Loucy (cell line): ENCODE results near the gene NOTCH2.
"Not testable (repeated sequence)": the region's sequence is repeated elsewhere in the genome, so short reads cannot be mapped to it uniquely, and the experiment has no call there.

Experiments
- H2AFZ ChIP-seq: fragments of 200-600 bp; sonication (generic); 2 replicates; pipeline ENCODE4 v1.6.0; 2016; ENCODE audit warnings: antibody characterized with exemption, mild to moderate bottlenecking, low read length, moderate library complexity
- H3F3A ChIP-seq: fragments of 200-600 bp; 2 replicates; pipeline ENCODE4 v1.6.0; 2016; ENCODE audit warnings: antibody characterized with exemption, low read depth, mild to moderate bottlenecking
- H3K27me3 ChIP-seq: fragments of 200-600 bp; sonication (generic); 2 replicates; pipeline ENCODE4 v1.6.1; 2014; ENCODE audit warnings: low read length, mild to moderate bottlenecking; ENCODE audit not compliant: insufficient read depth, poor library complexity, severe bottlenecking
- H3K36me3 ChIP-seq: fragments of 200-600 bp; sonication (generic); 2 replicates; pipeline ENCODE4 v1.6.1; 2016; ENCODE audit warnings: low read length; ENCODE audit not compliant: insufficient read depth
- H3K4me1 ChIP-seq: fragments of 200-600 bp; sonication (generic); 2 replicates; pipeline ENCODE4 v1.5.1; 2014; ENCODE audit warnings: low read length, mild to moderate bottlenecking; ENCODE audit not compliant: insufficient read depth, poor library complexity, severe bottlenecking
- H3K4me2 ChIP-seq: fragments of 200-600 bp; sonication (generic); 2 replicates; pipeline ENCODE4 v1.6.0; 2014; ENCODE audit warnings: antibody characterized with exemption, low read length, low read depth, mild to moderate bottlenecking; ENCODE audit not compliant: poor library complexity, severe bottlenecking
- H3K4me3 ChIP-seq: fragments of 200-600 bp; sonication (generic); 2 replicates; pipeline ENCODE4 v1.5.1; 2014; ENCODE audit warnings: low read length, mild to moderate bottlenecking, mixed read lengths; ENCODE audit not compliant: poor library complexity, severe bottlenecking
- H3K79me2 ChIP-seq: fragments of 200-600 bp; sonication (generic); 2 replicates; pipeline ENCODE4 v1.6.1; 2014; ENCODE audit warnings: low read length; ENCODE audit not compliant: insufficient read depth
- H3K9ac ChIP-seq: fragments of 200-600 bp; sonication (generic); 2 replicates; pipeline ENCODE4 v1.6.0; 2014; ENCODE audit warnings: mild to moderate bottlenecking, low read depth, low read length, moderate library complexity; ENCODE audit not compliant: poor library complexity, severe bottlenecking
- H3K9me2 ChIP-seq: fragments of 200-600 bp; sonication (generic); replicated peaks from 2 replicates; pipeline ENCODE4 v1.6.1; 2016; ENCODE audit warnings: low read depth, low read length, mixed read lengths
- H3K9me3 ChIP-seq: fragments of 200-600 bp; sonication (generic); 2 replicates; pipeline ENCODE4 v1.6.1; 2014; ENCODE audit warnings: mild to moderate bottlenecking, antibody characterized with exemption, low read length, low read depth; ENCODE audit not compliant: insufficient read depth
- H4K20me1 ChIP-seq: fragments of 200-600 bp; sonication (generic); 2 replicates; pipeline ENCODE4 v1.6.0; 2014; ENCODE audit warnings: antibody characterized with exemption, low read length, mild to moderate bottlenecking; ENCODE audit not compliant: insufficient read depth, poor library complexity, severe bottlenecking

NOTCH2 gene

GRCh38 chr1:120096981-120097545, 27.6 kb upstream of the NOTCH2 start:
- not testable (repeated sequence) for H3K36me3 ChIP-seq, H3K4me3 ChIP-seq, H4K20me1 ChIP-seq, H3K9me3 ChIP-seq, H3K9me2 ChIP-seq, H3K4me1 ChIP-seq, H3F3A ChIP-seq, H3K27me3 ChIP-seq, H3K4me2 ChIP-seq, H2AFZ ChIP-seq, H3K9ac ChIP-seq, H3K79me2 ChIP-seq

GRCh38 chr1:120093548-120094181, 24.2 kb upstream of the NOTCH2 start:
- H2AFZ ChIP-seq, H3K36me3 ChIP-seq, H3K9ac ChIP-seq, H3K79me2 ChIP-seq, H3K4me3 ChIP-seq, H3K9me3 ChIP-seq, H3K4me1 ChIP-seq, H4K20me1 ChIP-seq, H3K4me2 ChIP-seq, H3K27me3 ChIP-seq, H3K9me2 ChIP-seq, H3F3A ChIP-seq: not testable (repeated sequence)

GRCh38 chr1:120092232-120093218, 23.1 kb upstream of the NOTCH2 start:
- not testable (repeated sequence) for H3K4me1 ChIP-seq, H3K9me3 ChIP-seq, H3K9ac ChIP-seq, H3K79me2 ChIP-seq, H4K20me1 ChIP-seq, H3F3A ChIP-seq, H3K4me2 ChIP-seq, H3K9me2 ChIP-seq, H3K27me3 ChIP-seq, H2AFZ ChIP-seq, H3K4me3 ChIP-seq, H3K36me3 ChIP-seq

GRCh38 chr1:120090830-120091229, 21.4 kb upstream of the NOTCH2 start:
- not testable (repeated sequence) for H3K9ac ChIP-seq, H3K4me1 ChIP-seq, H3K36me3 ChIP-seq, H3F3A ChIP-seq, H2AFZ ChIP-seq, H3K9me3 ChIP-seq, H3K79me2 ChIP-seq, H3K4me2 ChIP-seq, H4K20me1 ChIP-seq, H3K9me2 ChIP-seq, H3K27me3 ChIP-seq, H3K4me3 ChIP-seq

GRCh38 chr1:120087959-120088358, 18.5 kb upstream of the NOTCH2 start:
- not testable (repeated sequence) for H4K20me1 ChIP-seq, H3K4me3 ChIP-seq, H3K27me3 ChIP-seq, H3K79me2 ChIP-seq, H3K4me2 ChIP-seq, H2AFZ ChIP-seq, H3K36me3 ChIP-seq, H3K4me1 ChIP-seq, H3K9ac ChIP-seq, H3K9me2 ChIP-seq, H3K9me3 ChIP-seq, H3F3A ChIP-seq

- H3K9me2 ChIP-seq, H3F3A ChIP-seq, H3K9ac ChIP-seq, H3K27me3 ChIP-seq, H3K79me2 ChIP-seq, H3K4me2 ChIP-seq, H3K36me3 ChIP-seq, H3K4me3 ChIP-seq, H3K9me3 ChIP-seq, H4K20me1 ChIP-seq, H2AFZ ChIP-seq, H3K4me1 ChIP-seq: not testable (repeated sequence)
Measured at GRCh38 chr1:120069920-120070214, 405 bp upstream of the NOTCH2 start.

GRCh38 chr1:120068683-120069066, 787 bp downstream of the NOTCH2 start:
- H4K20me1 ChIP-seq, H3K36me3 ChIP-seq, H2AFZ ChIP-seq, H3K79me2 ChIP-seq, H3K4me1 ChIP-seq, H3F3A ChIP-seq, H3K4me2 ChIP-seq, H3K27me3 ChIP-seq, H3K9me2 ChIP-seq, H3K9me3 ChIP-seq: not testable (repeated sequence)
- Histone ChIP-seq H3K9ac (peak overlapping the region; percentile 59), H3K4me3 (peak overlapping the region; percentile 65)
